ENCODE results near the gene SLFN5. TPM values are rescaled to one million over a fixed set of nuclear protein-coding genes. Genes with fewer than 3 reads are reported as not detected.
A peak's percentile ranks its signal among the peaks of the same experiment; 100 is the strongest.
"Not testable (repeated sequence)": the region's sequence is repeated elsewhere in the genome, so short reads cannot be mapped to it uniquely, and the experiment has no call there.

The SLFN5 gene
- polyA plus RNA-seq, 4 donors: 2.4 to 5.8 (median 3.0) TPM

DNA sequence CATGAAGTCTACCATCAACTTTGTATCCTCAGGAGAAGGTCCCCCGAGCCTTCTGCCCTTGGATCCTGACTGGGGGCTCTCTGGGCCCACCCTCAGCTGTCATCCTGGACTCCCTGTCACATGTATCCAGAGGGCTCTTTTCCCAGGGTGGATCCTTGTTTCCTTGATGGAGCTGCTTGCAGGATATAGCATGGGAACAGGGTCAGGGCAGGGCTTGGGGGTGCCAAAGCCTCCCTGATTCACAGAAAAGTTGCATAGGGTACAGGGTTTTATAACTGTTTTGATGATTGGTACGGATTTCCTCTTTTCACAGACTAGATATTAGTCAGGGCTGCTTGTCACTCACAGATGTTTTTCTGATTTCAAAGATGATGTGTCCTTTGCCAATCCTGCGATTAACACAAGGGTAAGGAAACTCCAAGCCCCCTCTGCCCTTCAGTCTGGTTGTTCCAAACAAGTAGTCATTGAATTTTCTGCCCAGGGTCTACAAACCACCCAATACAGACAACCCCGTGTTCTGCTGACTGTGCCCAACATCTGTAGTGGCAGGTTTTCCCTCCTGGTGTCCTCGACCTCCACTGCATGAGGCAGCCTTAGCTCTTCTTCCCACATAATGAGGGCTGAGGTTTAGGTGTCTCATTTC, 28.1 kb upstream of the SLFN5 start:
- no peaks in the 10 kb centered on the region for H3K36me3 ChIP-seq (ENCODE audit: control insufficient read depth in 3 of 3, insufficient read depth in 2 of 3, low read depth in 1 of 3, low read length in 3 of 3)
- H3K4me1 ChIP-seq (ENCODE audit: control insufficient read depth in 3 of 3, insufficient read depth in 2 of 3, low read depth in 1 of 3, low read length in 2 of 3): peaks cover 0 to 3% (median 0%) of the 10 kb centered on the region in 3 donors
- 42 to 50% (median 49%) methylated on average over 5 of the region's 5 CpGs for WGBS, 3 donors
- peak overlapping the region in 2 of 3 donors; percentile 58 to 90 for H3K27ac ChIP-seq (ENCODE audit: low read depth in 1 of 3, low read length in 2 of 3)
- no peaks in the 10 kb centered on the region for H3K27me3 ChIP-seq (ENCODE audit: control insufficient read depth in 3 of 3, insufficient read depth in 3 of 3, low read length in 3 of 3)
- no peaks in the 10 kb centered on the region for H3K9me3 ChIP-seq (ENCODE audit: control insufficient read depth in 2 of 2, insufficient read depth in 1 of 2, low read depth in 1 of 2, low read length in 1 of 2)
- DNase-seq (peak in 1 of 2 donors; percentile 11), FAIRE-seq (no peak)
- no peak overlapping the region for H3K4me3 ChIP-seq (ENCODE audit: low read depth in 1 of 3, low read length in 3 of 3)

DNA sequence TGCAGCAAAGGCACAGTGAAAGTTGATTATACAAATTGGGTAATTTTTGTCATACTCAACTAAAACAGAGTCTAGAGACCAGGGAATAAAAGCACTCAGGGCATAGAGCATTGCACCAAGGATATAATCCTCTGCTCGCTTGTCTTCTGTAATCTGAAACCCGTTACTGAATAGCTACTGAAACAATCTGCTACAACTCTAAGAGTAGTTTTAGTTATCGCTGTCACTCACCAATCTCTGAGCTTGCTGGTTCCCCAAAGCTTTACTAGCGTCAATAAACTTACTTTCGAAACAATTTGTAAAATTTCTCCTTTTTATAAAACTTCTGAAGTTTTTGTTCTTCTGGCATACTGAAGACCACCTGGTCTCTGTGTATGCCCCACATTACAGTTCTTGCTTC, 25.8 kb upstream of the SLFN5 start:
- DNase-seq (no peak), FAIRE-seq (no peak)
- Histone ChIP-seq H3K4me3 (ENCODE audit: low read depth in 1 of 3, low read length in 3 of 3) (no peak overlapping the region), H3K27me3 (ENCODE audit: control insufficient read depth in 3 of 3, insufficient read depth in 3 of 3, low read length in 3 of 3) (no peaks in the 10 kb centered on the region), H3K27ac (ENCODE audit: low read depth in 1 of 3, low read length in 2 of 3) (no peak overlapping the region), H3K9me3 (ENCODE audit: control insufficient read depth in 2 of 2, insufficient read depth in 1 of 2, low read depth in 1 of 2, low read length in 1 of 2) (no peaks in the 10 kb centered on the region), H3K36me3 (ENCODE audit: control insufficient read depth in 3 of 3, insufficient read depth in 2 of 3, low read depth in 1 of 3, low read length in 3 of 3) (no peaks in the 10 kb centered on the region), H3K4me1 (ENCODE audit: control insufficient read depth in 3 of 3, insufficient read depth in 2 of 3, low read depth in 1 of 3, low read length in 2 of 3) (peaks cover 0 to 3% (median 0%) of the 10 kb centered on the region in 3 donors)
- 69 to 78% (median 77%) methylated on average over 5 of the region's 5 CpGs for WGBS, 3 donors

DNA sequence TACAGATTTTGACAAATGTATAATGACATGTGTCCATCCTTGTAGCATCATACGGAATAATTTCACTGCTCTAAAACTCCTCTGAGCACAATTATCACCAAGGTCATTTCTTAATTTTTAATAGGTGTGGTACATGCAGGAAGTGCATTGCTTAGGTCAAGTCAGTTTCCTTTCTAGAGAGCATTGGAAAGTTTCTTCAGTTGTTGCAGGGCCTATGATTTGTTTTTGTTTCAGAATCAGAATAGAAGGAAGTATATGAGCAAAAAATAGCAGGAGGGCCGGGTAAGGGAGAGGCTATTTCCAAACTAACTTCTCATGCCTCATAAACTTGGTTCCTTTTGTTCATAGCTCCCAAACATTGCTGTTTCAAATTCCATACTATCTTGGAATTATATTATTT, 24.0 kb upstream of the SLFN5 start:
- Histone ChIP-seq H3K27ac (ENCODE audit: low read depth in 1 of 3, low read length in 2 of 3) (peak overlapping the region in 1 of 3 donors; percentile 56), H3K9me3 (ENCODE audit: control insufficient read depth in 2 of 2, insufficient read depth in 1 of 2, low read depth in 1 of 2, low read length in 1 of 2) (peaks cover 0 to 3% of the 10 kb centered on the region in 2 donors), H3K36me3 (ENCODE audit: control insufficient read depth in 3 of 3, insufficient read depth in 2 of 3, low read depth in 1 of 3, low read length in 3 of 3) (no peaks in the 10 kb centered on the region), H3K4me3 (ENCODE audit: low read depth in 1 of 3, low read length in 3 of 3) (no peak overlapping the region), H3K27me3 (ENCODE audit: control insufficient read depth in 3 of 3, insufficient read depth in 3 of 3, low read length in 3 of 3) (no peaks in the 10 kb centered on the region), H3K4me1 (ENCODE audit: control insufficient read depth in 3 of 3, insufficient read depth in 2 of 3, low read depth in 1 of 3, low read length in 2 of 3) (peaks cover 0 to 3% (median 0%) of the 10 kb centered on the region in 3 donors)
- WGBS, 3 donors: 41 to 46% (median 41%) methylated on average over 2 of the region's 2 CpGs
- FAIRE-seq (no peak), DNase-seq (no peak)

DNA sequence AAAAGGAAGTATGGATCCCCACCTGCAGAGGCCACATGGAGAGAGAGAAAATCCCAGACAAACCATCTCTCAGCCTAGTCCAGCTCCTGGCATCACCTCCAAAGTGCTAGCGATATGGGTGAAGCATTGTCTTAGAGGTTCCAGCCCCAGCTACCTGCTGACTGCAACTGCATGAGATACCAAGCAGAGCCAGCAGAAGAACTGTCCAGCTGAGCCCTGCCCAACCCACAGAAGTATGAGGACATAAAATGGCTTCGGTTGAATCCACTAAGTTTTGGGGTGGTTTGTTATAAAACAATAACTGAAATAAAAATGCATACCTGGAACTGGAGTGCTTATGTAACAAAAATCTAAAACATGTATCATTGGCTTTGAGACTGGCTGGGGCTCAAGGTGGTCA, 20.4 kb upstream of the SLFN5 start:
- H3K36me3 ChIP-seq (ENCODE audit: control insufficient read depth in 3 of 3, insufficient read depth in 2 of 3, low read depth in 1 of 3, low read length in 3 of 3): no peaks in the 10 kb centered on the region
- peaks cover 0 to 3% of the 10 kb centered on the region in 2 donors for H3K9me3 ChIP-seq (ENCODE audit: control insufficient read depth in 2 of 2, insufficient read depth in 1 of 2, low read depth in 1 of 2, low read length in 1 of 2)
- H3K27me3 ChIP-seq (ENCODE audit: control insufficient read depth in 3 of 3, insufficient read depth in 3 of 3, low read length in 3 of 3): no peaks in the 10 kb centered on the region
- H3K27ac ChIP-seq (ENCODE audit: low read depth in 1 of 3, low read length in 2 of 3): no peak overlapping the region
- DNase-seq (no peak), FAIRE-seq (no peak)
- WGBS, 3 donors: 95 to 100% (median 97%) methylated on average over 2 of the region's 2 CpGs
- H3K4me3 ChIP-seq (ENCODE audit: low read depth in 1 of 3, low read length in 3 of 3): no peak overlapping the region
- H3K4me1 ChIP-seq (ENCODE audit: control insufficient read depth in 3 of 3, insufficient read depth in 2 of 3, low read depth in 1 of 3, low read length in 2 of 3): no peaks in the 10 kb centered on the region

DNA sequence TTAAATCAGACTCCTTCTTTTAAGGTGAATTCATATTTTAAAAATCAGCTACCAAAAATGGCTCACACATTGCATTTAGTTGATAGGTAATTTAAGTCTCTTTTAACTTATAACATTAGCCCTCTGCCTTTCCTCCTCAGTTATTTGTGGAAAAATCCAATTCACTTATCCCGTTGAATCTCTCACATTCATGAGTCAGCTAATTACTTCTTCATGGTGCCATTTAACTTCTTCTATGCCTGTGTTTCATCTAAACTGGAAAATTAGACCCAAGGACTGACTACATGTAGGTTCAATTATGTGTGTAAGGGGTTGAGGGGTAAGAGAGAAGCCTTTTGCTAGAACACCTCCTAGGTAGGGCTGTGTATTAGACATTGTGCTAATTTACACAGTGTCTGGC, 18.4 kb upstream of the SLFN5 start:
- no peak for DNase-seq
- WGBS, 3 donors: 21 to 40% (median 26%) methylated on average over 1 of the region's 1 CpG

DNA sequence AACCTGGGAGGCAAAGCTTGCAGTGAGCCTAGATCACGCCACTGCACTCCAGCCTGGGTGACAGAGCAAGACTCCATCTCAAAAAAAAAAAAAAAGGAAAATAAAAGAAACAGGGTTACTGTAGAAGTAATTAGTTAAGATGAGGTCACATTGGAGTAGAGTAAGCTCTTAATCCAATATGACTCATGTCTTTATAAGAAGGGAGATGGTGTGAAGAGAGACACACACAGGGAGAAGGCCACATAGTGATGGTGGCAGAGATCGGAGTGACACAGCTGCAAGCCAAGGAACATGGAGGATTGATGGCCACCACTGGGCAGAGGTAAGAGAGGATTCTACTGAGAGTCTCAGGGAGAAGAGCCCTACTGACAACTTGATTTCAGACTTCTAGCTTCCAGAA, 15.3 kb upstream of the SLFN5 start:
- no peak for DNase-seq
- no peaks in the 10 kb centered on the region for H3K4me1 ChIP-seq (ENCODE audit: control insufficient read depth in 3 of 3, insufficient read depth in 2 of 3, low read depth in 1 of 3, low read length in 2 of 3)
- no peak overlapping the region for H3K4me3 ChIP-seq (ENCODE audit: low read depth in 1 of 3, low read length in 3 of 3)
- H3K9me3 ChIP-seq (ENCODE audit: control insufficient read depth in 2 of 2, insufficient read depth in 1 of 2, low read depth in 1 of 2, low read length in 1 of 2): no peaks in the 10 kb centered on the region
- no peak overlapping the region for H3K27ac ChIP-seq (ENCODE audit: low read depth in 1 of 3, low read length in 2 of 3)
- H3K27me3 ChIP-seq (ENCODE audit: control insufficient read depth in 3 of 3, insufficient read depth in 3 of 3, low read length in 3 of 3): no peaks in the 10 kb centered on the region
- FAIRE-seq: no peak
- WGBS, 3 donors: 88 to 96% (median 92%) methylated on average over 2 of the region's 2 CpGs
- H3K36me3 ChIP-seq (ENCODE audit: control insufficient read depth in 3 of 3, insufficient read depth in 2 of 3, low read depth in 1 of 3, low read length in 3 of 3): no peaks in the 10 kb centered on the region

More for the DNA sequence above, 18.4 kb upstream of the SLFN5 start:
- Histone ChIP-seq H3K27ac (ENCODE audit: low read depth in 1 of 3, low read length in 2 of 3) (no peak overlapping the region), H3K4me1 (ENCODE audit: control insufficient read depth in 3 of 3, insufficient read depth in 2 of 3, low read depth in 1 of 3, low read length in 2 of 3) (no peaks in the 10 kb centered on the region), H3K4me3 (ENCODE audit: low read depth in 1 of 3, low read length in 3 of 3) (no peak overlapping the region), H3K36me3 (ENCODE audit: control insufficient read depth in 3 of 3, insufficient read depth in 2 of 3, low read depth in 1 of 3, low read length in 3 of 3) (no peaks in the 10 kb centered on the region), H3K27me3 (ENCODE audit: control insufficient read depth in 3 of 3, insufficient read depth in 3 of 3, low read length in 3 of 3) (no peaks in the 10 kb centered on the region), H3K9me3 (ENCODE audit: control insufficient read depth in 2 of 2, insufficient read depth in 1 of 2, low read depth in 1 of 2, low read length in 1 of 2) (peaks cover 0 to 3% of the 10 kb centered on the region in 2 donors)
- no peak for FAIRE-seq

DNA sequence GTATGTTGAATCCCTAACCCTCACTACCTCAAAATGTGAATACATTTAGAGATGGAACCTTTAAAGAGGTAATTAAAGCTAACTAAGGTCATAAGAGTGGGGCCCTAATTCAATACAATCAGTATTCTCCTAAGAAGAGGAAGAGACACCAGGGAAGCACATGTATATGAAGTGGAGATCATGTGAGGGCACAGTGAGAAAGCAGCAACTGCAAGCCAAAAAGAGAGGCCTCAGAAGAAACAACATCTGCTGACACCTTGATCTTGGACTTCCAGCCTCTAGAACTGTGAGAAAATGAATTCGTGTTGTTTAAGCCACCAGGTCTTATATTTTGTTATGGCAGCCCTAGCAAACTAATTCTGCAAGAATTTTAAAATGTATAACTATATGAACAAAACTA, 13.2 kb upstream of the SLFN5 start:
- no peak for FAIRE-seq
- no peak overlapping the region for H3K27ac ChIP-seq (ENCODE audit: low read depth in 1 of 3, low read length in 2 of 3)
- DNase-seq: no peak
- H3K9me3 ChIP-seq (ENCODE audit: control insufficient read depth in 2 of 2, insufficient read depth in 1 of 2, low read depth in 1 of 2, low read length in 1 of 2): no peaks in the 10 kb centered on the region
- no peaks in the 10 kb centered on the region for H3K27me3 ChIP-seq (ENCODE audit: control insufficient read depth in 3 of 3, insufficient read depth in 3 of 3, low read length in 3 of 3)
- H3K36me3 ChIP-seq (ENCODE audit: control insufficient read depth in 3 of 3, insufficient read depth in 2 of 3, low read depth in 1 of 3, low read length in 3 of 3): no peaks in the 10 kb centered on the region
- H3K4me1 ChIP-seq (ENCODE audit: control insufficient read depth in 3 of 3, insufficient read depth in 2 of 3, low read depth in 1 of 3, low read length in 2 of 3): no peaks in the 10 kb centered on the region
- 81 to 87% (median 84%) methylated on average over 1 of the region's 1 CpG for WGBS, 3 donors
- no peak overlapping the region for H3K4me3 ChIP-seq (ENCODE audit: low read depth in 1 of 3, low read length in 3 of 3)

DNA sequence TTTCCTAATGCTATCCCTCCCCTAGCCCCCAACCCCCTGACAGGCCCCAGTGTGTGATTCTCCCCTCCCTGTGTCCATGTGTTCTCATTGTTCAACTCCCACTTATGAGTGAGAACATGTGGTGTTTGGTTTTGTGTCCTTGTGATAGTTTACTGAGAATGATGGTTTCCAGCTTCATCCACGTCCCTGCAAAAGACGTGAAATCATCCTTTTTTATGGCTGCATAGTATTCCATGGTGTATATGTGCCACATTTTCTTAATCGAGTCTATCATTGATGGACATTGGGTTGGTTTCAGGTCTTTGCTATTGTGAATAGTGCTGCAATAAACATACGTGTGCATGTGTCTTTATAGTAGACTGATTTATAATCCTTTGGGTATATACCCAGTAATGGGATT, 8.6 kb upstream of the SLFN5 start:
- not testable (repeated sequence) for H3K36me3 ChIP-seq (ENCODE audit: control insufficient read depth in 3 of 3, insufficient read depth in 2 of 3, low read depth in 1 of 3, low read length in 3 of 3); FAIRE-seq; H3K27me3 ChIP-seq (ENCODE audit: control insufficient read depth in 3 of 3, insufficient read depth in 3 of 3, low read length in 3 of 3); H3K9me3 ChIP-seq (ENCODE audit: control insufficient read depth in 2 of 2, insufficient read depth in 1 of 2, low read depth in 1 of 2, low read length in 1 of 2); H3K4me1 ChIP-seq (ENCODE audit: control insufficient read depth in 3 of 3, insufficient read depth in 2 of 3, low read depth in 1 of 3, low read length in 2 of 3); H3K4me3 ChIP-seq (ENCODE audit: low read depth in 1 of 3, low read length in 3 of 3); DNase-seq; H3K27ac ChIP-seq (ENCODE audit: low read depth in 1 of 3, low read length in 2 of 3)
- WGBS, 3 donors: 84 to 88% (median 87%) methylated on average over 4 of the region's 4 CpGs

DNA sequence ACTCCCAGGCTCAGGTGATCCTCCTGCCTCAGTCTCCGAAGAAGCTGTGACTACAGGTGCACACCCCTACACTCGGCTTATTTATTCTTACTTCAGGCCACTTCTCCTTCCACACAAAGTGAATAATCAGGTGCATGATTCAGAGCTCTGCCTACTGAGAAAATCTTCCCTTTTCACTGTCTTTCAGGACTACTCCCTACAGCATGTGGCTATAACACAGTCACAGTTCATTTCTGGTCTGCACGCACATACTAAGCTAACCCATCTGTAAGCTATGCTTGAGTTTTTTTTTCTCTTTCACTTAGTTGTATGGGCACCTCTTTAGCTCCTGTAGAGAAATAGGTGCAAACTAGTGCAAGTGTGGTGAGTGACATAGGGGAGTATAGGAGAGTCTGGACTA, 7.6 kb upstream of the SLFN5 start:
- no peaks in the 10 kb centered on the region for H3K36me3 ChIP-seq (ENCODE audit: control insufficient read depth in 3 of 3, insufficient read depth in 2 of 3, low read depth in 1 of 3, low read length in 3 of 3)
- no peaks in the 10 kb centered on the region for H3K4me1 ChIP-seq (ENCODE audit: control insufficient read depth in 3 of 3, insufficient read depth in 2 of 3, low read depth in 1 of 3, low read length in 2 of 3)
- FAIRE-seq: no peak
- DNase-seq: no peak
- H3K27ac ChIP-seq (ENCODE audit: low read depth in 1 of 3, low read length in 2 of 3): no peak overlapping the region
- WGBS, 3 donors: 90 to 96% (median 92%) methylated on average over 3 of the region's 3 CpGs
- no peaks in the 10 kb centered on the region for H3K9me3 ChIP-seq (ENCODE audit: control insufficient read depth in 2 of 2, insufficient read depth in 1 of 2, low read depth in 1 of 2, low read length in 1 of 2)
- no peaks in the 10 kb centered on the region for H3K27me3 ChIP-seq (ENCODE audit: control insufficient read depth in 3 of 3, insufficient read depth in 3 of 3, low read length in 3 of 3)
- H3K4me3 ChIP-seq (ENCODE audit: low read depth in 1 of 3, low read length in 3 of 3): no peak overlapping the region

All from small intestine (tissue), 7 donors.